HEK293 (cell line): ENCODE measurements around the gene ANP32B.
A peak's percentile ranks its signal among the peaks of the same experiment; 100 is the strongest.

Source experiments
- EGR2 ChIP-seq: fragments of 450-650 bp; formaldehyde crosslinking; IDR thresholded peaks from 2 replicates; pipeline ENCODE4 v1.5.1; 2016; ENCODE audit warnings: low read depth, missing biosample characterization, missing genetic modification characterization
- GLI2 ChIP-seq: fragments of 450-650 bp; formaldehyde crosslinking; IDR thresholded peaks from 2 replicates; pipeline ENCODE4; 2017; ENCODE audit warnings: missing biosample characterization, missing genetic modification characterization, low read depth, borderline replicate concordance
- KLF1 ChIP-seq: fragments of 450-650 bp; formaldehyde crosslinking; IDR thresholded peaks from 2 replicates; pipeline ENCODE4 v1.5.1; 2016; ENCODE audit warnings: missing biosample characterization, missing genetic modification characterization
- KLF8 ChIP-seq: fragments of 450-650 bp; formaldehyde crosslinking; IDR thresholded peaks from 2 replicates; pipeline ENCODE4 v1.5.1; 2016; ENCODE audit warnings: missing biosample characterization, missing genetic modification characterization
- REPIN1 ChIP-seq: fragments of 450-650 bp; formaldehyde crosslinking; IDR thresholded peaks from 2 replicates; pipeline ENCODE4 v1.5.1; 2017; ENCODE audit warnings: missing biosample characterization, missing genetic modification characterization, low read depth
- SCRT1 ChIP-seq: fragments of 450-650 bp; formaldehyde crosslinking; IDR thresholded peaks from 2 replicates; pipeline ENCODE4 v1.5.1; 2016; ENCODE audit warnings: missing biosample characterization, missing genetic modification characterization, borderline replicate concordance
- SP2 ChIP-seq: fragments of 450-650 bp; formaldehyde crosslinking; IDR thresholded peaks from 2 replicates; pipeline ENCODE4 v1.5.1; 2016; ENCODE audit warnings: missing biosample characterization, missing genetic modification characterization
- SP3 ChIP-seq: fragments of 450-650 bp; formaldehyde crosslinking; IDR thresholded peaks from 2 replicates; pipeline ENCODE4 v1.5.1; 2016; ENCODE audit warnings: missing biosample characterization, missing genetic modification characterization
- WT1 ChIP-seq: fragments of 450-650 bp; formaldehyde crosslinking; IDR thresholded peaks from 2 replicates; pipeline ENCODE4 v1.5.1; 2016; ENCODE audit warnings: missing biosample characterization, missing genetic modification characterization
- ZBTB11 ChIP-seq: fragments of 450-650 bp; formaldehyde crosslinking; conservative IDR thresholded peaks from 2 replicates; pipeline ENCODE4 v1.5.1; 2016; ENCODE audit warnings: low read depth, missing biosample characterization, missing genetic modification characterization
- ZEB2 ChIP-seq: fragments of 450-650 bp; formaldehyde crosslinking; IDR thresholded peaks from 2 replicates; pipeline ENCODE4 v1.5.1; 2016; ENCODE audit warnings: missing biosample characterization, missing genetic modification characterization
- ZFP3 ChIP-seq: fragments of 450-650 bp; formaldehyde crosslinking; IDR thresholded peaks from 2 replicates; pipeline ENCODE4 v1.5.1; 2016; ENCODE audit warnings: low read depth, missing biosample characterization, missing genetic modification characterization
- ZFP37 ChIP-seq: fragments of 450-650 bp; formaldehyde crosslinking; IDR thresholded peaks from 2 replicates; pipeline ENCODE4 v1.5.1; 2016; ENCODE audit warnings: missing biosample characterization, missing genetic modification characterization
- ZNF10 ChIP-seq: fragments of 450-650 bp; formaldehyde crosslinking; IDR thresholded peaks from 2 replicates; pipeline ENCODE4 v1.5.1; 2017; ENCODE audit warnings: missing biosample characterization, missing genetic modification characterization
- ZNF132 ChIP-seq: fragments of 450-650 bp; formaldehyde crosslinking; IDR thresholded peaks from 2 replicates; pipeline ENCODE4 v1.5.1; 2017; ENCODE audit warnings: missing biosample characterization, missing genetic modification characterization, borderline replicate concordance
- ZNF18 ChIP-seq: fragments of 450-650 bp; formaldehyde crosslinking; IDR thresholded peaks from 2 replicates; pipeline ENCODE4 v1.5.1; 2016; ENCODE audit warnings: missing biosample characterization, missing genetic modification characterization
- ZNF223 ChIP-seq: fragments of 450-650 bp; formaldehyde crosslinking; IDR thresholded peaks from 2 replicates; pipeline ENCODE4 v1.5.1; 2016; ENCODE audit warnings: missing biosample characterization, missing genetic modification characterization
- ZNF274 ChIP-seq, 2 experiments: fragments of 200-500 bp in 1 of 2; fragments of 450-650 bp in 1 of 2; sonication (Bioruptor generic) in 1 of 2; formaldehyde crosslinking in 1 of 2; IDR thresholded peaks; 2 replicates each; pipeline versions ENCODE4 v1.5.1 to v1.6.1; 2014 to 2016; ENCODE audit warnings: borderline replicate concordance in 1 of 2, inconsistent platforms in 1 of 2, low read length in 1 of 2, missing biosample characterization in 1 of 2, missing genetic modification characterization in 1 of 2
- ZNF302 ChIP-seq: fragments of 450-650 bp; formaldehyde crosslinking; IDR thresholded peaks from 2 replicates; pipeline ENCODE4 v1.5.1; 2016; ENCODE audit warnings: missing biosample characterization, missing genetic modification characterization, low read depth
- ZNF335 ChIP-seq: fragments of 450-650 bp; formaldehyde crosslinking; conservative IDR thresholded peaks from 2 replicates; pipeline ENCODE4 v1.5.1; 2016; ENCODE audit warnings: missing biosample characterization, missing genetic modification characterization
- ZNF354C ChIP-seq: fragments of 450-650 bp; formaldehyde crosslinking; IDR thresholded peaks from 2 replicates; pipeline ENCODE4 v1.5.1; 2016; ENCODE audit warnings: missing biosample characterization, missing genetic modification characterization, low read depth, borderline replicate concordance
- ZNF362 ChIP-seq: fragments of 450-650 bp; formaldehyde crosslinking; IDR thresholded peaks from 2 replicates; pipeline ENCODE4 v1.5.1; 2016; ENCODE audit warnings: missing biosample characterization, missing genetic modification characterization
- ZNF398 ChIP-seq: fragments of 450-650 bp; formaldehyde crosslinking; IDR thresholded peaks from 2 replicates; pipeline ENCODE4 v1.5.1; 2017; ENCODE audit warnings: missing biosample characterization, missing genetic modification characterization
- ZNF501 ChIP-seq: fragments of 450-650 bp; formaldehyde crosslinking; IDR thresholded peaks from 2 replicates; pipeline ENCODE4 v1.5.1; 2016; ENCODE audit warnings: missing biosample characterization, missing genetic modification characterization
- ZNF521 ChIP-seq: fragments of 450-650 bp; formaldehyde crosslinking; IDR thresholded peaks from 2 replicates; pipeline ENCODE4 v1.5.1; 2017; ENCODE audit warnings: missing biosample characterization, mild to moderate bottlenecking, missing genetic modification characterization
- ZNF561 ChIP-seq: fragments of 450-650 bp; IDR thresholded peaks from 2 replicates; pipeline ENCODE4 v1.5.1; 2018; ENCODE audit warnings: missing biosample characterization, missing genetic modification characterization, borderline replicate concordance
- ZNF621 ChIP-seq: fragments of 450-650 bp; formaldehyde crosslinking; IDR thresholded peaks from 2 replicates; pipeline ENCODE4 v1.5.1; 2017; ENCODE audit warnings: missing biosample characterization, missing genetic modification characterization
- ZNF664 ChIP-seq: fragments of 450-650 bp; formaldehyde crosslinking; IDR thresholded peaks from 2 replicates; pipeline ENCODE4 v1.5.1; 2016; ENCODE audit warnings: missing biosample characterization, missing genetic modification characterization
- ZNF701 ChIP-seq: fragments of 450-650 bp; formaldehyde crosslinking; IDR thresholded peaks from 2 replicates; pipeline ENCODE4 v1.5.1; 2016; ENCODE audit warnings: missing biosample characterization, missing genetic modification characterization
- ZNF707 ChIP-seq: fragments of 450-650 bp; formaldehyde crosslinking; IDR thresholded peaks from 2 replicates; pipeline ENCODE4 v1.5.1; 2016; ENCODE audit warnings: missing biosample characterization, missing genetic modification characterization
- ZSCAN18 ChIP-seq: fragments of 450-650 bp; formaldehyde crosslinking; IDR thresholded peaks from 2 replicates; pipeline ENCODE4 v1.5.1; 2016; ENCODE audit warnings: missing biosample characterization, missing genetic modification characterization

ANP32B gene

GRCh38 chr9:97984188-97985057 is 1.3 kb downstream of the ANP32B start (continued):
- TF ChIP-seq ZNF132 (tag by site-specific recombination) (no peak), ZEB2 (tag by site-specific recombination) (no peak), ZNF362 (tag by site-specific recombination) (no peak), ZNF354C (tag by site-specific recombination) (no peak), ZNF302 (tag by site-specific recombination) (no peak), ZNF561 (tag by site-specific recombination) (no peak), ZNF223 (tag by site-specific recombination) (no peak), WT1 (no peak), ZFP37 (tag by site-specific recombination) (no peak), ZSCAN18 (no peak), REPIN1 (tag by site-specific recombination) (no peak), SP3 (peak; percentile 39), ZNF398 (tag by site-specific recombination) (no peak), ZNF664 (tag by site-specific recombination) (no peak), ZNF274 (IDR thresholded peaks at IDR 0.05; ENCODE audit: low read length) (no peak), ZNF274 (tag by site-specific recombination; IDR thresholded peaks at IDR 0.05; ENCODE audit: borderline replicate concordance) (no peak), ZNF521 (tag by site-specific recombination) (no peak), GLI2 (tag by site-specific recombination) (no peak), ZNF10 (tag by site-specific recombination) (no peak), ZFP3 (no peak), KLF1 (no peak), ZBTB11 (tag by site-specific recombination) (no peak), ZNF335 (peak; percentile 12; the same call in 1 of the 2 replicates), ZNF621 (tag by site-specific recombination) (no peak), EGR2 (tag by site-specific recombination) (0 out of 2 replicates have a peak, but pooled peaks have one; percentile 14), ZNF707 (no peak), ZNF701 (no peak), ZNF18 (tag by site-specific recombination) (no peak), SP2 (peak; percentile 37; the same call in 1 of the 2 replicates), SCRT1 (no peak), ZNF501 (tag by site-specific recombination) (no peak), KLF8 (tag by site-specific recombination) (peak; percentile 69)
